ENCODE data around the gene SAMD14.
"Not testable (repeated sequence)": the region's sequence is repeated elsewhere in the genome, so short reads cannot be mapped to it uniquely, and the experiment has no call there.

The SAMD14 gene

DNA sequence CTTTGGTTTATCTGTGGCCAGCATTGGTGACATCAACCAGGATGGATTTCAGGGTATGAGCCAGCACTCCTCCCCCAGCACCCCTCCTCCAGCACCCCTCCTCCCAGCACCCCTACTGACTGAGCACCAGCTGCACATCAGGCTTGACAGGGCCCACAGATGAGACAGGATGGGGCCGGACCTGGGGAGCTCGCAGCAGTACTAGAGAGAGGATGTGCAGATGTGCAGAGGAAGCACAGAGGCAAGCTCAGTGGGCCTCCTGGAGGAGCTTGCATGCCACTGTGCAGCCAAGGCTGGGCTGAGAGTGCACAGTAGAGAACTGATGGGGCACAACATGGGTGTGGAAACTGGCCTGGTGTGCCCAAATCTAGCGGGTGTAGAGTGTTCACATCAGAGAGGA is 57.8 kb downstream of the SAMD14 start:
- no peak for DNase-seq

DNA sequence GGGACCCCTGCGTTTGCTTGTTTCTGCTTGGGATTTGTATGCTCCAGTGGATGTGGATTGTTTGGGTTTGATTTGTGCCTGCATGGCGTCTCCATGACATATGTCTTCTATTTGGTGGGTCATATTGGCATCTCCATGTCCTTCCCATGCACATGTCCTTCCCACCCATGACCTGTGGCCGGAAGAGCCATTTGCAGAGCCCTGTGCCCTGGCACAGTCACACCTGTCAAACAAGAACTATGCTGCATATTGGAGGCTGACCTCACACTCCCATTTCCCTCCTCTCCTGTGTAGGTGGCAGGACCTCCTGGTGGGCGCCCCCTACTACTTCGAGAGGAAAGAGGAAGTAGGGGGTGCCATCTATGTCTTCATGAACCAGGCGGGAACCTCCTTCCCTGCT is 58.3 kb downstream of the SAMD14 start:
- DNase-seq, result no peak

DNA sequence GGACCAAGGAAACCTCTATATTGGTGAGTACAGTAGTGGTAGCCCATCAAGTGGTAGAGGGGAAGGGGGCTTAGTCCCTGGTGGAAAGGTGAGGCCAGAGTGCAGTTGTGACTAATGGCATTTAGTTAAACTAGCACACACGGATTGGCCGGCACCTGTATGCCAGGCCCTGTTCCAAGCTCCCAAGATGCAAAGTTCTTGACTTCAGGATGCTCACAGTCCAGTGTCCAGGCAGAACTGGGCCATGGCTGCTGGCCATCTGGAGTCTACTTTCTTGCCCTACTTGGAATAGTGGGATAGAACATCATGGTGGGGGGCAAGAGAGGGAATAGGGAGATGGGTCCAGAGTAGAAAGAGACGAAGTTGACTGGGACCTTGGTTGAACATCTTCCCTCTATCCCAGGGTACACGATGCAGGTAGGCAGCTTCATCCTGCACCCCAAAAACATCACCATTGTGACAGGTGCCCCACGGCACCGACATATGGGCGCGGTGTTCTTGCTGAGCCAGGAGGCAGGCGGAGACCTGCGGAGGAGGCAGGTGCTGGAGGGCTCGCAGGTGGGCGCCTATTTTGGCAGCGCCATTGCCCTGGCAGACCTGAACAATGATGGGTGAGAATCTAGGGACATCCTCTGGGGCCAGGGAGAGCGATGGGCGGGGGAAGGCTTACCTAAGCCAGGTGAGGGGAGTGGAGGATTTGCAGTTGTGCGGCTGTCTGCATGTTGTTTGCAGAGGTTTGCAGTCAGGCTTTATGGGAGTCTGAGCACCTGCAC is 58.9 kb downstream of the SAMD14 start:
- no peak for DNase-seq

DNA sequence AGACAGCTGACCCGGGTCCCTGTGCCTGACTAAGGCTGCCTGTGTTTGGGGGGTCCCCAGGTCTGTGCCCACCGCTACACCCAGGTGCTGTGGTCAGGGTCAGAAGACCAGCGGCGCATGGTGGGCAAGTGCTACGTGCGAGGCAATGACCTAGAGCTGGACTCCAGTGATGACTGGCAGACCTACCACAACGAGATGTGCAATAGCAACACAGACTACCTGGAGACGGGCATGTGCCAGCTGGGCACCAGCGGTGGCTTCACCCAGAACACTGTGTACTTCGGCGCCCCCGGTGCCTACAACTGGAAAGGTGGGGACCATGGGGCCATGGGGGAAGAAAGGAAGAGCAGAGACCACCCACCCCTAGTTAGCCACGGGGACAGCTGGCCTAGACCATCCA is 62.0 kb downstream of the SAMD14 start:
- DNase-seq, result no peak

DNA sequence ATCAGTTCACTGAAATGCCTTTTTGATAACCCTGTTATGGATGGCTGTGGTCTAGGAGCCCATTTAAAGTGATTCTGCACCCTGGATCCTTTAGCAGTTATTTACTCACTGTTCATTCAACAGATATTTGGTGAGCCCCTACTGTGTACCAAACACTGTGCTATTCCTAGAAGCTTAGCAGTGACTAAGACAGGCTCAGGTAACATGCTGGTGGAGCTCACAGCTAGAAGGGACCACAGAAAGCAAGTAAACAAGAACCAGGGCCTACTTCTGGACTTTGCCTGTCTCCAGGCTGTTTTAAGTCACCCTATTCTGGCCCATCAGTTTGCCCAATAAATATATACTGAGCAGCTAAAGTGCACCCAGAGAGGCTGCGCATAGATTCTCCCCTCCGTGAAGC is 63.0 kb downstream of the SAMD14 start:
- DNase-seq, result no peak

GRCh38 chr17:50065056-50065455 is 64.9 kb downstream of the SAMD14 start:
- DNase-seq, result no peak

GRCh38 chr17:50064253-50065001 is 65.5 kb downstream of the SAMD14 start:
- DNase-seq, result no peak

GRCh38 chr17:50063561-50064252 is 66.3 kb downstream of the SAMD14 start:
- DNase-seq, result no peak

GRCh38 chr17:50062293-50063243 is 67.4 kb downstream of the SAMD14 start:
- DNase-seq, result no peak

- DNase-seq, result not testable (repeated sequence)
These were observed 68.3 kb downstream of the SAMD14 start for GRCh38 chr17:50061713-50062045.

DNA sequence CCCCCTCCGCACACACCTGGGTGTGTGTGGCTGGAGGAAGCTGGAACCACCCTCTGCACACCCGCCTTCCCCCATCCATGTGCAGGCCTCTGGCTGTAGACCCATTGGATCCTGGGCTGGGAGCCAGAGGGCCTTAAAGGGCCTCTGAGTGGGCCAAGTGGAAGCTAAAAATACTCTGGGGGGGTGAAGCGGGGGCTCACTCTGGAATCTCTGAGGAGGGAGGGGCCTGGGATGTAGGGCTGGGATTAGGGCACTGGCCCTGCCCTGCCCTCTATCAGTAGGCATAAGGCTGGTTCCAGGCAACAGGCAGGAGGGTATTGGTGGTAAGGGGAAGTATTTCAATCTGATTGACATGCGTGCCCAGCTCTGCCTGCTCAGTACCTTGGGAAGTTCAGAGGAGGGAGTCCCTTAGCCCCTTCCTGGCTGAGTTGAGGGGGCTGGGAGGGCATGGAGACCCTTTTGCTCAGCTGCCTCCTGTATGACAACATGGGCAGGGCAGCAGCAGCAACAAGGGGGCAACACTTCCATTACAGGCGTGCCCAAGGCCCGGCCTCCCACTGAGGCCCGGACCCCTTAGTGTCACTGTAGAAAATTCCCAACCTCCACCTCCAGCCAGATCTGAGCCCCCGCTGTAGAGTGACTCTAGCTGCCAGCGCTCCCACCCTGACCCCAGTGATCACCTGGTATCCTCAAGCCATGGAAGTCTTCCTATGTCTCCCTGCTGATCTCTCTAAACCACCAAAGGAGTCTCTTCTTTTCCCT is 68.8 kb downstream of the SAMD14 start:
- DNase-seq, result no peak

Data from activated gamma-delta T cell treated with Interleukin-2 at 50 U/mL for 16 hours (primary cell).